GM21360 (cell line): ENCODE data around the gene CARD11.

Experiments used
- ATAC-seq: cut with Tn5 transposase; IDR thresholded peaks from one replicate; pipeline ENCODE4 v1.9.1; 2021; ENCODE audit warnings: mild to moderate bottlenecking, moderate library complexity; ENCODE audit not compliant: unreplicated experiment

The CARD11 gene

DNA sequence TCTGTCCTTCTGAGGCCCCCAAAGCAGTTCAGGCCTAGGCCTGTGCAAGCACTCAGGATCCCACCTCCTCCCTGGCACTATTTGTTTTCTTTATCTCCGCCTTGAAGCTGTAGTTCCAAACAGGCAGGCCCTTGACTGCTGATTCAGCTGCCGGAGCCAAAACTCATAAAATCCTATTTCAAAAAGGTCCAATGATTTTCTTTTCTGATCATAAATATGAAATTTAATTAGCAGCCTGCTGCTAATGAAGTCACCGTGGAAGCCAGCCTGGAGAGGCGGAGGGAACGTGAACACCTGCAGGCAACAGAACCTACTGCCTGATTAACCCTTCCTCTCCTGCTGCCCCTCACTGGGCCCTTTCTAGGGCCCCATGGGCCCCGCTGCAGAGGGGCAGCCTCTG, 60.1 kb downstream of the CARD11 start:
- no peak for ATAC-seq

GRCh38 chr7:2982831-2983230, 60.8 kb downstream of the CARD11 start:
- no peak for ATAC-seq

DNA sequence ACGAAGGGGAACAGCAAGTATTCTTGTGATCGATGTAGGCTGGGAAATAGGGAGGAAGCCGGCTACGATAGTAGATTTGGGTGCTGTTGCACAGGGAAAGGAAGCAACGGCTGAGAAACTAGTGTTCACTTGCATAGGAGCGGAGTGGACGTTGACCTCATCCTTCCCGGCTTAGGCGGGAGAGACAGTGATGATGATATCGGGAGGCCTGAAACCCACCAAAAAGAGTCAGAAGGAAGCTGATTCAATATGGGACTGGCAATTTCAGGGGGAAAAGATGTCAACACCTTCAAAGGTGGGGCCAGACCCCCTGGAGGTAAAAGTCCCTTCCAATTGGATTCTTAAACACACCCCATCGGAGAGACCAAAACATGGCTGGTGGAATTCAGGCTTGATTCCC, 61.3 kb downstream of the CARD11 start:
- no peak for ATAC-seq

GRCh38 chr7:2981103-2981480, 62.6 kb downstream of the CARD11 start:
- no peak for ATAC-seq

GRCh38 chr7:2980401-2981102, 63.1 kb downstream of the CARD11 start:
- ATAC-seq = no peak

- no peak for ATAC-seq
Measured at GRCh38 chr7:2979951-2980350, 63.7 kb downstream of the CARD11 start.

GRCh38 chr7:2979201-2979631, 64.5 kb downstream of the CARD11 start:
- no peak for ATAC-seq

DNA sequence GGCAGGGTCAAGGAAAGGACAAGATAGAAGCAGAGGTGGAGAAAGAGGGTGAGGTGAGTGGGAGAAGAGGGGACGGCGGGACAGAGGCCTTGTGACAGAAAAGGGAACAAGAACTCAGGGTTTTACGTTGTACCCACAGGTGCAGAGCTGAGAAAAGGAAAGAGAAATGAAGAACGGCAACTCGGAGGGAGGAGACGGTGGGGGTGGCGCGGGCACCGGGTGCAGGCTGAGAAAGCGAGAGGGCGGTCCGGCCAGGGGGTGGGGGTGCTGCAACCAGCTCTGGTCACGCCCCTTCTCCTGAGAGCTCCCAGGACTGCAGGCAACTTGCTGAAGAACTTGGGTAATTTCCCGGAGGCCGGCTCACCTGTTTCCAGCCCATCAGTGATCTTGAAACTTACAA, 65.3 kb downstream of the CARD11 start:
- peak; percentile 86 for ATAC-seq

GRCh38 chr7:2975821-2976371, 67.8 kb downstream of the CARD11 start:
- ATAC-seq = no peak

DNA sequence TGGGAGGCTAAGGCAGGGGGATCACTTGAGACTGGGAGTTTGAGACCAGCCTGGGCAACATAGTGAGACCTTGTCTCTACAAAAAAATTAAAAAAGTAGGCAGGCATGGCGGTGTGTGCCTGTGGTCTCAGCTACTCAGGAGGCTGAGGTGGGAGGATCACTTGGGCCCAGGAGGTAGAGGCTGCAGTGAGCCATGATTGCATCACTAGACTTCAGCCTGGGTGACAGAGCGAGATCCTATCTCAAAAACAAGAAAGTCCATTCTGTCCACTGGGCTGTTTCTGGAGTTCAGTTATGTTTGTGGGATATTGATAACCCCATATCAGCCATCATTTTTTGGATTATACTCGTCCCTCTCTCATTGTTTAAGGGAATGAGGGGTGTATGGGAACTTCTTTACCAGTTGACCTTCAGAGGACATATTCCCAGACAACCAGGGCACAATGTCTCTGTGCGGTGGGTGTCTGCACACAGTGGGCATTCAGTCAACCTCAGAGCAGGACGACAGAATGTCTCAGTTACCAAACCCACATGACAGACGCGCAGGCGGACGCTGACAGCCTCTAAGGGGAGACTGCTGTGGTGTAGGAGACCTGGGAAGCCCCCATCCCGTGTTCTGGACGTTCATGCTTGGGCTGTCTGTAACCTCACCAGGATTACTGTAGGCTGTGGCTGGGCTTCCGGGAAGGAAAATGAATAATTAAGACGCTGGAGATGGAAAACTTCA, 69.4 kb downstream of the CARD11 start:
- no peak for ATAC-seq

- no peak for ATAC-seq
Measured at GRCh38 chr7:2972835-2973161, 70.9 kb downstream of the CARD11 start.

- peak; percentile 59 for ATAC-seq
Measured at GRCh38 chr7:2971914-2972834, 71.5 kb downstream of the CARD11 start.

- ATAC-seq = no peak
Measured at GRCh38 chr7:2970861-2971260, 72.8 kb downstream of the CARD11 start.

DNA sequence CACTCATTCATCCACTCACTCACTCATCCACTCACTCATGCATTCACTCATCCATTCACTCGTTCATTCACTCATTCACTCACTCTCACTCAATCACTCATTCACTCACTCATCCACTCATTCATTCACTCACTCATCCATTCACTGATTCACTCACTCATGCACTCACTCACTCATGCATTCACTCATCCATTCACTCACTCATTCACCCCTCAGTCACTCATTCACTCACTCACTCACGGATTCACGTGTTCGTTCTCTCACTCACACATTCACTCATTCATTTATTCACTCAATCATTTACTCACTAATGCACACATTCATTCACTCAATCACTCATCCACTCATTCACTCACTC, 73.4 kb downstream of the CARD11 start:
- no peak for ATAC-seq

GRCh38 chr7:2969398-2970306, 74.0 kb downstream of the CARD11 start:
- no peak for ATAC-seq

- ATAC-seq = no peak
Measured at GRCh38 chr7:2968616-2969397, 74.9 kb downstream of the CARD11 start.

DNA sequence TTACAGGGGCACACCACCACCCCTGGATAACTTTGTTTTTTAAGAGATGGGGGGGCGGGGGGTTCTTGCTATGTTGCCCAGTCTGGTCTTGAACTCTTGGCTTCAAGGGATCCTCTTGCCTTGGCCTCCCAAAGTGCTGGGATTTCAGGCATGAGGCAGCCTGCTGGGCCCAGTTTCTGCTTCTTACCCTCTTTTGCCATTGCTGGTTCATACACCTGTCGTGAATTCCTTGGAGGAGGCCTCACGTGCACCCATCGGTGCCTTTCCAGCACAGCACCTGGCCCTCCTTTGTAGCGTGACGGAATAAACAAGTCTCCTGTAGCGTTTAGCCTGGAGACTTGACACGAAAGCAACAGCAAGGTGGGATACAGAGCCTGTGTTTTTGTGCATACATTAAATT, 75.5 kb downstream of the CARD11 start:
- ATAC-seq = no peak

DNA sequence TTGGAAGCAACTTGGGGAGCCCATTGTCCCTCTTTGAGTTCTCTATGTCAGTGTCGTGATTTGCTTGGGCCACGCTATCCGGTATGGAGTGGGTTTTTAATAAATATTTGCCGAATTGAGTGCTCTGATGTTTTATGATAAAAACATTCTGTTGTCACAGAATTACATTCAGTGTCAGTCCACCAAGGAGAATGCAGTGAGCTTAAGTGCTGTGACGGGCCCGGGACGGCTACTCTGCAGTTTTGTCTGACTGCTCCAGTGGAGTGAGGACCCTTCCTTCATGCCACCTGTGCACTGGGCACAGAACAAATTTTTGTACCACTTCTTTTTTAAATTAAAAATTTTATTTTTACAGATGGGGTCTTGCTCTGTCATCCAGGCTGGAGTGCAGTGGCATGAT, 76.0 kb downstream of the CARD11 start:
- ATAC-seq = no peak

GRCh38 chr7:2967253-2967652, 76.4 kb downstream of the CARD11 start:
- ATAC-seq = no peak
